ENCODE results near the gene PAX7.
"Not testable (repeated sequence)": the region's sequence is repeated elsewhere in the genome, so short reads cannot be mapped to it uniquely, and the experiment has no call there.

Gene PAX7

DNA sequence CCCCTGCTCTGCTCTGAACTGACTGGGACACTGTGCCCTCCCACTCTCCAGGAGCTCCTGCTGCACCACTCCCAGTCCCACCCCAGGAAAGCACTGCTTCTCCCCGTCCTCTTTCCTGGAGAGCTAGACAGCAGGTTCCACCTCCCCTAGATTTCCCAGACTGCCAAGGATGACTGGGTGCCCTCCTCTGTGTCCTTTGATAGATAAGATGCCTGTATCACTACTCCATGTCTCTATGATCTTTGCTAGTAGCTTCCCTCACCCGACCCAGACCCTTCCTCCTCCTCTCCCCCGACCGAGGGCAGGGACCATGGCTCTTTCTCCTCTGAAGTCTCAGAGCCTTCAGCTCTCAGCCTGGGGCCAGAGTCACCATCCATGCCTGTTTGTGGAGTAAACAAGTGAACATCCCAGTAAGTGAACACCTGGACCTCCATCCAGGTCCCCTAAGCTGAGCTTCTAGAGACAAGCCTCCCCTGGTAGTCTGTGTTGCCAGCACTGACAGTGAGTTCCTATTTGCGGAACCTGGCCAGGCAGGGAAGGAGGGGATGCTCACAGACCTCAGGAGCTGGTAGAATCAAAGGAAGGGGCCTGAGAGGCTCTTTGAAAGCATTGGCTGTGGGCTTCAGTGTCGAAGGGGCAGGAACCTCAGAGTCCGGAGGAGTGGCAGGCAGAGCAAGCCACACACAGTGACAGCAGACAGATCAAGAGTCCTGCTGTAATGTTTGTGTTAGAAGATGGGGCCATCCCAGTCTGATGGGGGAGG, 104.0 kb downstream of the PAX7 start:
- DNase-seq: no peak

DNA sequence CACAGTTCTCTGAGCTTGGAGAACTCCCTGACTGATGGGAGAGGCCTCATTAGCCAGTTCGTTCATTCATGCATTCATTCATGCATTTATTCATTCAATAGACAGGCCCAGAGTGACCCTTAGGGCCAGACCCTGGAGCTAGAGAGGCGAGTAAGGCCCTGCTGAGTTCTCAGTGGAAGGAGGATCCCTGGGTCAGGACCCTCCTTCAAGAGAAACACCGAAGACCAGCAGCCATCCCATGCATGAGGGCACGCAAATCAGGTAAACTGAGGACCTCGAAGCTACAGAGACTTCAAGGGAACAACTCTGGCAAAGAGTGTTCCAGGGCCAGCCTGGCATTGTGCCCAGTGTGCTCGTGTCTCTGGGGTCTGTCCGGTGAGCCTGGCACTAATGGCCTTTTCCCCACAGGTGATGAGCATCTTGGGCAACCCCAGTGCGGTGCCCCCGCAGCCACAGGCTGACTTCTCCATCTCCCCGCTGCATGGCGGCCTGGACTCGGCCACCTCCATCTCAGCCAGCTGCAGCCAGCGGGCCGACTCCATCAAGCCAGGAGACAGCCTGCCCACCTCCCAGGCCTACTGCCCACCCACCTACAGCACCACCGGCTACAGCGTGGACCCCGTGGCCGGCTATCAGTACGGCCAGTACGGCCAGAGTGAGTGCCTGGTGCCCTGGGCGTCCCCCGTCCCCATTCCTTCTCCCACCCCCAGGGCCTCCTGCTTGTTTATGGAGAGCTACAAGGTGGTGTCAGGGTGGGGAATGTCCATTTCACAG, 104.8 kb downstream of the PAX7 start:
- no peak for DNase-seq

DNA sequence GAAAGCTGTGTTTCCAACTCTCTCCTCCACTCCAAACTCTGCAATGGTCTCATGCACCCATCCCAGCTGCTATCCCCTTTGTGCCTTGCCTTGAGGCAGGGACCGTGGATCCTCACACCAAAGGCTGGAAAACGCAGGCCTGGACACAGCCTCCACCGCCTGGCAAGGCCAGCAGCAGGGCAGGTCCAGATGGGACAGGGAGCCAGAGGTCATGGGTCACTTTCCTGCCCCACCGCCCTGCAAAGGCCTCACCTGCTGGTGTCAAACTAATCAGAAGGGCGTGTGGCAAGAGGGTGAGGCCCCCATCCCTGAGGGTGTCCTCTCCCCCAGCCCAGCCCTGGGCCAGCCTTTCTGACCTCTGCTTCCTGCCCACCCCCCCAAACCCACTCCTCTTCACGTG, 106.3 kb downstream of the PAX7 start:
- DNase-seq: no peak

DNA sequence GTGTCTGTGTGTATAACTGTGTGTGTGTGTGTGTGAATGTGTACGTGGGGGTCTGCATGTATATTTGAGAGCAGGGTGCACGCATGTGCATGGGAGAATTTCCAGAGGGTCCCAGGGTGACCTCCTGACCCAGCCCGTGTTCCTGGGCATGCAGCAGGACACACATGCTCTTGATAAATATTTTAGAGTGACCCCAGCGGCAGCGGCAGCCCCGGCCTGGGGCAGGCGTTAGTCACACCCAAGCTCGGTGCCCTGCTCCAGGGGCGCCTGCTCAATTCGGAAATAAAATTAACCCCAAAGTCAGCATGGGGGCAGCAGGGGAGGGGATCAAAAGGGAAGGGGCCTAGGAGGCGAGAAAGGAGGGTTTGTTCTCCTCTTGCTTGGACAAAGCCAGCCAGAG, 107.5 kb downstream of the PAX7 start:
- no peak for DNase-seq

DNA sequence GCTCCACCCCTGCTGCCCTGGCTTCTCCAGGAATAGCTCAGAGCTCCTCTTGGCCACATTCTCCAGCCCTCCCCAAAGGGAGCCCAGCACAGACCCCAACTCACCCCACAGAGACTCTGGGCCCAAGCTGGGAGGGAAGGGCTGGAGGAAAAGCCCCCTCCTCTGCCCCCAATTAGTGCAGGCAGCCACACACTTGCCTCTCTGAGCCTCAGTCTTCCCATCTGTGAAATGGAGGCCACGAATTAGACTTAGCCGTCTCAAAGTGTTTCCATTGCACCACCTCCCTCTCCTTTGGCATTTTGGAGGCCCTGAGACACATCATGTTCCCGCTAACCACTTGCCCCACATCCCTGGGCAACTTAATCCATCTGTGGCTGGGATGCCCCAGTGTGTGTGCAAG, 108.0 kb downstream of the PAX7 start:
- DNase-seq: no peak

DNA sequence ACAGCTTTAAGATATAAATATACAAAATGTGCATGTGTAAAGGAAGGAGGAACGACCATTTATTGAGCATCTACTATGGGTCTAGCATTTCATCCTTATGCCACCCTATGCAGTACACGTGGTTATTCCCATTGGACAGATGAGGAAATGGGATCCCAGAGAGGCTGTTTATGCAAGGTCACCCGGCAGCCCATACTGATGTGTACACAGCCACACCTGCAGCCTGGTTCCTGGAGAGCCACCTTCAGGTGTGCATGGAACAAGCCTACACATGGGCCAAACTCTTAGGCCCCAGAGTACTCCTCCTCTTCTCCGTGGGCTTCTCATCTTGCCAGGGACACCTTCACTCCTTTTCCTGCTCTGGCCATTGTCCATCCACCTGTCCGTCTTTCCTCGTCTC, 108.8 kb downstream of the PAX7 start:
- no peak for DNase-seq

DNA sequence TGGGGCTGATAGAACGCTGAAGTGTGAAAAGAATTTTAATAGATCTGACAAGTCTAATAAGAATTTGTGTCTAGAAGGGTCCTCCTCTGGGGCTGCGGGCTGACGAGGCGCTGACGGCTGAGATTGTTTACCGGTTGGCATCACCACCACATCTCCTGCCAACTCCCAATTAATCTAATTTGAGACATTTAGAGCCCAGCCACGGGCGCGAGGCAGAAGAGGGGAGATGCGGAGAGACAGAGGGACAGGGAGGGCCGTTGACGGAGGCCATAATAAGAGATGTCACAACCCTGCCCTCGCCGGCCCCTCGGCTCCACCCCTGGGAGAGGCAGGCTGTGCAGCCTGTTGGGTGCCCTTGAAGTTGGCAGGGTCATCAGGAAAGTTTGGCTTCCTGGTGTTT, 109.3 kb downstream of the PAX7 start:
- no peak for DNase-seq

DNA sequence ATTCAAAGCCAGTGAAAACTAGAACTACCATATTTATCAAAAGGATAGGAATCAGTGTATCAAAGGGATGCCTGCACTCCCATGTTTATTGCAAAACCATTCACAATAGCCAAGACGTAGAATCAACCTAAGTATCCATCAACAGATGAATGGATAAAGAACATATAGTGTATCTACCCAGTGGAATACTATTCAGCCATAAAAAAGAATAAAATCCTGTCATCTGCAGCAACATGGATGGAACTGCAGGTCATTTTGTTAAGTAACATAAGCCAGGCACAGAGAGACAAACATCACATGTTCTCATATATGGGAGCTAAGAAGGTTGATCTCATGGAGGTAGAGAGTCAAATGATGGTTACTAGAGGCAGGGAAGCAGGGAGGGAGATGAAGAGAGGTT, 110.0 kb downstream of the PAX7 start:
- no peak for DNase-seq

DNA sequence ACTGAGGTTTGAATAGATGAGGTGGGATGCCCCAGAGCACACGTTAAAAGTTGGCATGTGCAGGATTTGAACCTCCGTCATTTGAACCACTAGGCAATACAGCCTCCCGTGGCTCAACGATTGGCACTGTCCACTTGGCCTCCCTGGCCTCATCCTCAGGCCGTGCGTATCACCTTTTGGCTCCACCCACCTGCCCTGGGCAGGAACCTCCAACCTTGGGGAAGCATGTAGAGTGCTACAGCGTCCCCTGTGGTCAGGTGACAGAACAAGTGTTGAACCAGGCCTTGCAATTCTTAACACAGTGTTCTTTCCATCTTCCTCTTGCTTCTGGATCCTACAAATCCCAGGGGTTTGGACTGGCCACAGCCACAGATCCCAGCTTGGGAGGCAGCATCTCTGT, 112.6 kb downstream of the PAX7 start:
- no peak for DNase-seq

DNA sequence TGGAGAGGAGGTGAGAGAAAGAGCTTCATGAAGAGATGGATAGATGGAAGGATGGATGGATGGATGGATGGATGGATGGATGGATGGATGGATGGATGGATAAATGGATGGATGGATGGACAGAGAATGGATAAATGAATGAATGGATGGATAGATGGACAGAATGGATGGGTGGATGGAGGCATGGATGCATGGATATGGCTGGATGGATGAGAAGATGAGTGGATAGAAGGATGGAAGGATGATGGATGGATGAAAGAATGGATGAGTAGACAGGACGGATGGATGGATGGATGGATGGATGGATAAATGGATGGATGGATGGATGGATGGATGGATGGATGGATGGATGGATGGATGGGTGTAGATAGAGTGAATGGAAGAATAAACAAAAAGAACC, 113.7 kb downstream of the PAX7 start:
- DNase-seq: not testable (repeated sequence)

DNA sequence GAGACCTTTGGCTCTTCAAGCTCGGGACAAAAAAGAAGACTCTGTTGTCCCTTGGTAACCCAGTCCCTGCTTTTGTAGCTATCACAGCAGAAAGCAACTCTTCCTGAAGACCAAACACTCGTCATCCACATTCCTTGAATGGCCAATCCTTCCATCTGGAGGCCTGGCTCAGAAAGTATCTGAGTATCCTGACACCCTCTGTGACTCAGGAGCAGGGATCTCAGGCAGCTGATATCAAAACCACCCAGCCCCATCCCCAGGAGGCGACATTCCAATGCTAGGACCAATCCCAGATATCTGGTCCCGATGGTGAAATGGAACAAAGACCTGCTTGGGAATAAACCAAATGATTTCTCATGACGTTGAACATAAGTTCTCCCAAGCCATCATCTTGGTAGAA, 116.3 kb downstream of the PAX7 start:
- no peak for DNase-seq

DNA sequence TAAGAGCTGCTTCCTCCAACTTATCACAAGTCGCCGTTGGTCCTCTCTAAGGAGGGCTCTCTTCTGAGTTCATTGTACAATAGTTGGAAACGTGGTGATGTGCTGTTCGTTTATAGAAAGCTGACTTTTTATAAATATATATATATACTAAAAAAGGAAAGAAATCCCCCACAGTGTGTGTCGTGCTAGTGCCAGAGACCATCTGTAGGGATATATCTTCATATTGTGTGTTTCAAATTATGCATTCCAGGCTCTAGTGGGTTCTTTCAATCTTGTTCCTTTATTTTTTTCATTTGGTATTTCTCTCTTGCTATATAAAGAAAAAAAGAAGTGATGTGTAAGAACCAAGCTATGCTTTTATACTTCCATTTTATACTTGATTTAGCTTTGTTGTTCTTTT, 117.0 kb downstream of the PAX7 start:
- no peak for DNase-seq

DNA sequence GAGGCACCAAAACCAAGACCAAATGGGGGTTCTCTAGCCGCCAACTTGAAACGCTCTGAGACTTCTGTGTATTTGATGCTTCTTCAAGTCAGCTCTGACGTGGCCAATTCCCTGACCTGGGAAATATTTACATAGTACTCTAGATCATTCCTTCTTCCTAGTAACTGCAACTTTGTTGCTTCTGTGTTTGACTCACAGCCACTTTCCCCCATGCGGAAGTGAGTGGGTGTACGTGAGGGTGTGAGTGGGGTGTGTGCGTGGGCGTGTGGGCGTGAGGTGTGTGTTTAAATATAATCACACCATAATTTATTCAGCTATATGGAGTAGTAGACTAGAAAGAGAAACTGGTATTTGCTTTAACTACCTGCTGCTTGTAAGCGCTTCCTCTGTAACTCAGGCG, 117.8 kb downstream of the PAX7 start:
- no peak for DNase-seq

DNA sequence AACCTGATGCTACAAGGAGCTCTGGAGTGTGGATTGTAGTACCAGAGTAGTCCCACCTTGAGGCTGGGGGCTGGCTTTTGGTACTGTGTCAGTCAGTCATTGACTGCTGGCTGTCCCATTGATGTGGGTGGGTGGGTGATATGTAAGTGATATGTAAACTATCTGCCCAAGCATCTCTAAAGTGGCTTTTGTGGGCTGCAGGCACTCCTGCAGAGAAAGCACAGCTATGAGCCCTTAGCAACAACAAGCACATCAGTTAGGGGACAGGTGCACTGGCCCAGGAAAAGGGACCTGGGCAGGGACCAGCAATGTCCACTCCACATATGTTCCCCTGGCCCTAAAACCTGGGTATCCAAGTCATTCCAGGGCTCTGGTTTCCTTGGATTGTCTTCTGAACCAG, 118.9 kb downstream of the PAX7 start:
- no peak for DNase-seq

DNA sequence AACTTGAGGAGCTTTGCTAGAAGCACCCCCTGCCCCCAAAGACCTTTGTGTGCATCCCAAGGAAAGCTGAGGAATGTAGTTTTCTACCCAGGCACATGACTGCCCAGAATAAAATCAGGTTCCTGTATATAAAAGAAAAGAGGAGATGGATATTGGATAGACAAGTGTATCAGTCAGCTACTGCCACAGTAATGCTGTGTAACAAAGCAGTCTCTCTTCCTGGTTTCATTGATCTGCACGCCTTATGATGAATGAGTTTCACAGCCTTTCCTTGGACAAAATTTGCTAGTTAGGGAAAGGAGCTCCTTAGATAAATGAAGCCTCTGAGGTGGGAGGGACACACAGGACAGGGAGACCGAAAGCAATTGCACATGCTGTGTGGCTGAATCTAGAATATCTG, 120.0 kb downstream of the PAX7 start:
- DNase-seq: no peak

DNA sequence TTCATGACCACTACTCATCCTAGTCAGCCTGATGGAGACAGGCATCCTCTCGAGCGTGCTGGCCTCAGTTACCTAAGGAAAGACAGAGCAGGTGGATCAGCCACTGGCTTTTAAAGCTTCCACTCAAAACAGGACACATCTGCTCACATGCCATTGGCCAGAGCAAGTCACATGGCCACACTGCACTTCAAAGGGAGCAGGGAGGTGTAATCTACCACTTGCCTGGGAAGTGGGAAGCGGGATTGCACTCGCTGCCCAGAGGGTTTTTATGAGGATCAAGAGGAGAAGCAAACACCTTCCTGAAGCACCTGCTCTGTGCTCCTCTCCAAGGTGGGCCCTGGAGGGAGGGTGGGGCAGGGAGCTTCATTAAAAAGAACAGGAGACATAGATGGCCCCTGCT, 120.8 kb downstream of the PAX7 start:
- no peak for DNase-seq

DNA sequence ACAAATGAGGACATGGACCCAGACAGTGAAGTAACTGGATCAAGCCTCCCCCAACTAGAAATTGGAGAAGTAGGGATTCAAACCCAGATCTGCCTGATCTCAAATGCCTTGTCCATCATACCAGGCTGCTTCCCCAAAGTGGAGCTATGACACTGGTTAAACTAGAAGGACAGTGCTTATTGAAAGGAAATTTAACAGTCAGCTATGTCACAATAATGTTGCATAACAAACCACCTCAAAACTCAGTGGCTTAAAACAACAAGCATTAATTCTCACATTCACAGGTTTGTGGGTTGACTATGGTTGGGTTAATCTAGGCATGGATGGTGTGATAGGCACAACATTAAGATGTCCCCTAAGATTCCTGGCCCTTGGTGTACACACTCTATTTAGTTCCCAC, 121.8 kb downstream of the PAX7 start:
- no peak for DNase-seq

DNA sequence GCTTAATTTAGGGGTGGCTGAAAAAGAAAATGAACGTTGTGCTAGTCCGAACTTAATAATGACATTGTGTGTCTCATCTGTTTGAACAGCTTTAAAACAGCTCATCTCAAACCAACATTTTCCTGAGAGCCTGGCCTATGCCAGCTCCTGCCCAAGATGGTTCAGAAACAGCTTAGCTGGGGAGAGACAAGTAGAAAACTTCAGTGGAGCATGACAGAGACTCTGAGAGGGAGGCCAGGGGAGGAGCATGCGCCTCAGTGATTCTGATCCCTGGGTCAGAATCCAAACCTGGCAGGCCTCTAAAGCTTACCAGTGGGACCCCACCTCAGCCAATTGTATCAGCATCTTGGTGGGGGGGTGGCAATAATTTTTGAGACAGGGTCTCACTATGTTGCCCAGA, 129.5 kb downstream of the PAX7 start:
- DNase-seq: no peak

DNA sequence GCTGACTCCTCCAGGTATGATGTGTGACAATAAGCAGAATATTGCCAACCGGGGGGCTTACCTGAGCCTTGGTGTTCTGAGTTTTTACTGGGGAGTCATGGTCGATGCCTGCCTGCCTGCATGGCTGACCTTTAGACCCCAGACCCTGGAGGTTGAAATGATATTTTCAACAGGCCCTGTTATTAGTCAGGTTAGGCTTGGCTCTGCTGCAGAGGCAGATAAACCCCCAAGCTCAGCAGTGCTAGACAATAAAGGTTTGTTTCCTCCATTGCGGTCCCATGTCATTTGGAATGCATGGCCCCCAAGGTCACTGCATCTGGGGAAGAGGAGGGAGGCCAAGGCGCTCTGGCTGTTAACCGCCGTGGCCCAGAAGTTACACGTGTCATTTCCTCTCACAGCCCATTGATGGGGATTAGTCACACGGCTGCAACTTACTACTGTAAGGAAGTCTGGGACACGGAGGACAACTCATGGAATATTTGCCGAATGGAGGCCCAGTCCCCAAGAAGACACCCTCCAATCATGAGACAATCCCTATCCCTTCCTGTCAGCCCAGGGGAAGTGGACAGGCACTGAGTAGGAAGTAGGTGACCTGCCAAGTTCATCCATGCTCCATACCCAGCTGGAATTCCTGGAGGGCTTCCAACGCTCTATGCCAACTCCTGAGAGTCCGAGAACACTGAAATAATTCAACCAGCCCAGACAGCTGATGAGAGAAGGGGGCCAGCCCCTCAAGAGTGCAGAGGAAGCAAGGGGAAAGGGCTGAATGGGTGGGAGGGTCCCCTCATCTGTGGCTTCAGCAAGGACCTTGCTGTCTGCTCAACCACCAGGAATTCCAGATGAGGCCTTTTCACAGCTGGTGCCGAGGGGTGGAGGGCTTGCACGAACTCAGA, 131.5 kb downstream of the PAX7 start:
- no peak for DNase-seq

DNA sequence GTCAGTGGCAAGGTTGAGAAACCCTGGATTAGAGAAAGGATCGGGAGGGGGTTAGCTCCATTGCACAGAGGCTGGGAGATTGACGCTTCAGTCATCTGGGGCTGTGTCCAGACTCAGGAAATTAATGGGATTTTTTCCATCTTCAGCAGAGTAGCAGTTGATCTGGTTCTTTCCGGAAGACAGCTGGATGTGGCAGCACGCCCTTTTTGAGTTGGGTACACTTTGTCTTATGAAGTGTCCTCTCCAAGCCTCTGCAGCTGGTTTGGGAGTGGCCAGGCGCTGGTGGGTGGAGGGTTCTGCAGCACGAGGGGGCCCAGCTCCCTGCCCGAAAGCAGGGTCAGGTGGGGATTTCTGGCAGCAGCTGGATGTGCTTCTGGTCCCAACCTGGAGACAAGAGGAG, 133.7 kb downstream of the PAX7 start:
- no peak for DNase-seq

DNA sequence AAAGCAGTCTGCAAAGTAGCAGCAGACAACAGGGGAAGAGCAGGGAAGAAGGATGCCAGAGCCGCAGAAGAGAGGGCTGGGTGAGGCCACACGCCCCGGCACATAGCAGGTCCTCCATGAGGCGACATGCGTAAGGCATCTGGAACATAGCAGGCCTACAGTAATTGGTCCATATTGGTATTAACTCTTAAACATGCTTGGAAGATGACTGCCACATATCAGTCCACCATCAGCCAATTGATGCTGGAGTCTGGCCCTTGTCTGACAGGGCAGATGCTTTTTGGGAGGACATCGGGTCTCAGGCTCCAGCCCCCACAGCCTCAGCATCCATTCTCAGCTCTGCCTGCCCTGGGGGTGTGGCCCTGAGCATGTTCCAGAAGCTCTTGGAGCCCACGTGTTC, 135.1 kb downstream of the PAX7 start:
- no peak for DNase-seq

DNA sequence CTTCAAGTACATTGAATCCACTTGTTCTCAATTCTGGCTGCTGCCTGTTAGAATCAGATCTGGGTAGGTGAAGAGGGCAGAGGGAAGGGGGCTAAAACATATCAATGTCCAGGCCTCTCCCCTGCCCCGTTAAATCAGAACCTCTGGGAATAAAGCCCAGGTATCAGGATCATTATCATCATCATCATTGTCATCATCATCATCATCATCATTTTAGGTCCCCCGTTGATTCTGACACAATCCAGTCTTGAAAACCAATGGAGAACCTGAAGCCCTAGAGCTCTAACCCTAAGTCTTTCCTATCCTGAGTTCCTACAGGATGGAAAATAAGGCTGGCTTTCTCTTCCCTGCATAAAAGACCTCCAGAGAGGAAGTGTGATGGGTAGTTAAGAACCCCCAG, 135.7 kb downstream of the PAX7 start:
- no peak for DNase-seq

DNA sequence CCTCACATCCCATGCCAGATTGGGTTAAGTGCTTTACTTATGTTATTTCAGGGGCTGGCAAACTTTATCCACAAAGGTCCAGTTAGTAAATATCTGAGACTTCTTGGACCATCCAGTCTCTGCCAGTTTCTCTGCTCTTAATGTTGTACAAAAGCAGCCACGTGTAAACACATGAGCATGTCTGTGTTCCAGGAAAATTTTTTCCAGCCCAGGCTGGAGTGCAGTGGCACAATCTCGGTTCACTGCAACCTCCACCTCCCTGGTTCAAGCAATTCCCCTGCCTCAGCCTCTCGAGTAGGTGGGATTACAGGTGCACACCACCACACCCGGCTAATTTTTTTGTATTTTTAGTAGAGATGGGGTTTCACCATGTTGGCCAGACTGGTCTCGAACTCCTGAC, 136.9 kb downstream of the PAX7 start:
- not testable (repeated sequence) for DNase-seq

DNA sequence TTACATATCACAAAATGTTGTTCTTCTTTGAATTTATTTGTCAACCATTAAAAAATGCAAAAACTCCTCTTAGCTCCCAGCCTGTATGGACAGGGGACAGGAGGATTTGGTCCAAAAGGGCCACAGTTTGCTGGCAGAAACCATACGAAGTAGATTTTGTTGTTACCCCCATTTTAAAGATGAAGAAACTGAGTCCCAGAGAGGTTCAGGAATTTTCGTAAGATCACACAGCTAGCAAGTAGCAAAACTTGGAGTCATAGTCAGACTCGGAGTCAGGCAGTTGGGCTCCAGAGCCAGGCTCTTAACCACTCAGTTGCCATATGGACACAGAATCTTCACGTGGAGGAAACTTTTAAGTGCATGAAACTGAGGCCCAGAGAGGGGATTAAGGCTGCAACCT, 137.4 kb downstream of the PAX7 start:
- DNase-seq: no peak

Data from activated naive CD4-positive, alpha-beta T cell treated with anti-CD3 and anti-CD28 coated beads, Interleukin-2, amount 50 U/mL, for 16 hours (primary cell).